HG03520 (cell line): ENCODE measurements around the gene TAOK1.

ENCODE experiments used
- ATAC-seq: cut with Tn5 transposase; IDR thresholded peaks from one replicate; pipeline ENCODE4 v1.9.1; 2021; ENCODE audit warnings: mild to moderate bottlenecking, moderate library complexity; ENCODE audit not compliant: unreplicated experiment

TAOK1 gene

GRCh38 chr17:29592850-29593551 lies 202.8 kb downstream of the TAOK1 start, which contains the start of gene ANKRD13B:
ANKRD13B (plus strand) TSS chr17:29593132; CDS start chr17:29593622, 490 bp downstream.
- ATAC-seq: no peak

- ATAC-seq: no peak
These were observed 203.7 kb downstream of the TAOK1 start for GRCh38 chr17:29593591-29594518.

- no peak for ATAC-seq
These were observed 204.4 kb downstream of the TAOK1 start for GRCh38 chr17:29594519-29595090.

- ATAC-seq: no peak
These were observed 205.2 kb downstream of the TAOK1 start for GRCh38 chr17:29595107-29595942.

- ATAC-seq: no peak
These were observed 206.0 kb downstream of the TAOK1 start for GRCh38 chr17:29595943-29596774.

GRCh38 chr17:29596811-29597210 lies 206.6 kb downstream of the TAOK1 start:
- ATAC-seq: no peak

- no peak for ATAC-seq
These were observed 207.4 kb downstream of the TAOK1 start for GRCh38 chr17:29597361-29598172.
